ENCODE measurements around the gene PEX11A. TPM values are rescaled to one million over a fixed set of nuclear protein-coding genes. Genes with fewer than 3 reads are reported as not detected.
A peak's percentile ranks its signal among the peaks of the same experiment; 100 is the strongest.

The PEX11A gene
- total and polyA plus RNA-seq, 8 donors, result 4.4 to 10.1 (median 5.2) TPM

- H3K27ac ChIP-seq, result no peak overlapping the region
- intact Hi-C loops (cut with DNase I), result no loop called here
- no peaks in the 10 kb centered on the region for H3K27me3 ChIP-seq
- no peak for TF ChIP-seq CTCF (IDR thresholded peaks at IDR 0.05)
- DNase-seq, result no peak
- FAIRE-seq, result no peak
- no peaks in the 10 kb centered on the region for H3K9me3 ChIP-seq
- WGBS, 2 donors, result 81 to 97% methylated on average over 2 of the region's 2 CpGs
- H3K4me3 ChIP-seq, result no peak overlapping the region
- H3K4me1 ChIP-seq, result no peaks in the 10 kb centered on the region
- no peak for ATAC-seq
- no peaks in the 10 kb centered on the region for H3K36me3 ChIP-seq
Measured at GRCh38 chr15:89714775-89715174, 24.2 kb upstream of the PEX11A start.

- Histone ChIP-seq H3K4me1 (no peaks in the 10 kb centered on the region), H3K9me3 (no peaks in the 10 kb centered on the region), H3K27me3 (no peaks in the 10 kb centered on the region), H3K36me3 (no peaks in the 10 kb centered on the region), H3K4me3 (no peak overlapping the region), H3K27ac (no peak overlapping the region)
- ATAC-seq (no peak), FAIRE-seq (peak; percentile 56), DNase-seq (no peak)
- WGBS, 2 donors, result 26 to 34% methylated on average over 1 of the region's 1 CpG
- intact Hi-C loops (cut with DNase I), result no loop called here
- no peak for TF ChIP-seq CTCF (IDR thresholded peaks at IDR 0.05)
Measured at GRCh38 chr15:89707577-89707976, 17.0 kb upstream of the PEX11A start.

- no peak for TF ChIP-seq CTCF (IDR thresholded peaks at IDR 0.05)
- Histone ChIP-seq H3K4me1 (no peaks in the 10 kb centered on the region), H3K4me3 (no peak overlapping the region), H3K27ac (no peak overlapping the region), H3K36me3 (no peaks in the 10 kb centered on the region), H3K27me3 (no peaks in the 10 kb centered on the region), H3K9me3 (no peaks in the 10 kb centered on the region)
- FAIRE-seq (no peak), DNase-seq (no peak), ATAC-seq (no peak)
- intact Hi-C loops (cut with DNase I), result no loop called here
Measured at GRCh38 chr15:89704411-89704810, 13.9 kb upstream of the PEX11A start.

GRCh38 chr15:89695198-89695597 lies 4.6 kb upstream of the PEX11A start:
- no peak for DNase-seq
- 80 to 97% methylated on average over 1 of the region's 1 CpG for WGBS, 2 donors
- no peak for FAIRE-seq

GRCh38 chr15:89693696-89694095 lies 3.1 kb upstream of the PEX11A start:
- Histone ChIP-seq H3K36me3 (no peaks in the 10 kb centered on the region), H3K27me3 (no peaks in the 10 kb centered on the region), H3K4me3 (no peak overlapping the region), H3K9me3 (no peaks in the 10 kb centered on the region), H3K27ac (no peak overlapping the region), H3K4me1 (peaks cover 0 to 11% (median 3%) of the 10 kb centered on the region in 3 donors)
- TF ChIP-seq CTCF (IDR thresholded peaks at IDR 0.05), result no peak
- no peak for ATAC-seq
- no peak for FAIRE-seq
- intact Hi-C loops (cut with DNase I), result no loop called here
- DNase-seq, result no peak
- 81 to 82% methylated on average over 1 of the region's 1 CpG for WGBS, 2 donors

More at GRCh38 chr15:89695198-89695597, 4.6 kb upstream of the PEX11A start:
- intact Hi-C loops (cut with DNase I), result no loop called here
- no peak for ATAC-seq
- no peak overlapping the region for H3K27ac ChIP-seq
- peaks cover 0 to 3% (median 2%) of the 10 kb centered on the region in 3 donors for H3K4me1 ChIP-seq
- TF ChIP-seq CTCF (IDR thresholded peaks at IDR 0.05), result no peak
- H3K27me3 ChIP-seq, result no peaks in the 10 kb centered on the region
- no peaks in the 10 kb centered on the region for H3K36me3 ChIP-seq
- H3K9me3 ChIP-seq, result no peaks in the 10 kb centered on the region
- H3K4me3 ChIP-seq, result no peak overlapping the region
